HG03571 (cell line): Measurements from ENCODE around the gene MUC5B.
A peak's percentile ranks its signal among the peaks of the same experiment; 100 is the strongest.

Experiments
- ATAC-seq: cut with Tn5 transposase; IDR thresholded peaks from one replicate; pipeline ENCODE4 v1.9.1; 2021; ENCODE audit not compliant: unreplicated experiment

The MUC5B gene

DNA sequence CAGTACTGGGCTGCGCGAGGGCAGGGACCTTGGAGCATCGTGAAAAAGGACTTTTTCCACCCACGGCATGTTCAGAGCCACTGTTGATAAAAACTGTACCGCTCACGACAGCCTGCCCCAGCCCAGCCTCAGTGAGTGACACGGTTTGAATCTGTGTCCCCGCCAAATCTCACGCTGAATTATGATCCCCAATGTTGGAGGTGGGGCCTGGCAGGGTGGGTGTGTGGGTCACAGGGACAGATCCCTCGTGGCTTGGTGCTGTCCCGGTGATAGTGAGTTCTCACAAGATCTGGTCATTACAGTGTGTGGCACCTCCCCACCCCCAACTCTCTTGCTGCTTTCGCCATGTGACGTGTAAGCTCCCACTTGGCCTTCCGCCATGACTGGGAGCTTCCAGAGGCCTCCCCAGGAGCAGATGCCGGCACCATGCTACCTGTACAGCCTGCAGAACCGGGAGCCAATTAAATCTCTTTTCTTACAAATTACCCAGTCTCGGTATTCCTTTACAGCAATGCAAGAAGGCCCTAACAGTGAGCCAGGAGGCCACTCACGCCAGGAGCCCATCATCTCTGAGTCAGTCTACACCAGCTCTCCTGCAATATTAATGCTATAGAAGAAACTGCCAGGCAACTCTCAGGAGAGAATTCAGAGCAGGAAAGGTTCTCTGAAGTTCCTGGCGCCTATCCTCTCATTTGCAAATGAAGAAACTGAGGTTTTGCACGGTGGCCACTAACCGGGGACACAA, 85.3 kb downstream of the MUC5B start:
- ATAC-seq: no peak

DNA sequence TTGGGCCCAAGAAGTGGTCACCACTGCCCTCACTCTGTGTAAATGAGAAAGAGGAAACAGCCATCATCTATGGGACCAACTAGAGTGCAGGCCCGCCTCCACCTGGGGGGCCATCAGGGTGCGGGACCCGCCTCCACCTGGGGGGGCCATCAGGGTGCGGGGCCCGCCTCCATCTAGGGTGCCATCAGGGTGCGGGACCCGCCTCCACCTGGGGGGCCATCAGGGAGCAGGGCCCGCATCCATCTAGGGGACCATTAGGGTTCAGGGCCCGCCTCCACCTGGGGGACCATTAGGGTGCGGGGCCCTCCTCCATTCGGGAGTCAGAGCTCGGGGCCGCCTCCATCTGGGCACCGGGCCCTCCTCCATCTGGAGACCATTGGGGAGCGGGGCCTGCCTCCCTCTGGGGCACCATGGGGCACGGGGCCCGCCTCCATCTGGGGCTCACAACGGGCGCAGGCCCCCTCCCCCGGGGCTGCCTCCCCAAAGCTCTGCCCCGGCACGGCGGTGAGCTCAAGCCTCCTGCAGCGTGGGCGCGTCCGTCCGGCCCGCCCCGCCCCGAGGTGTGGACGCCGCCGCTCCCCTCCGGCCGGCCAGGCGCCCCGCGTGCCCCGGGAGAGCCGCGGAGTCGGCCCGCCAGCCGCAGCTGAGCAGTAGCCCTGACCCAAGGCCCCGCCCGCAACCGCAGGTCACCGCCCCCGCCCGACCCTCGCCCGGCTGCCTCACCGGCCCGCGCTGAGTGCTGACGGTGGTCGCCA, 86.1 kb downstream of the MUC5B start:
- ATAC-seq: peak; percentile 42

DNA sequence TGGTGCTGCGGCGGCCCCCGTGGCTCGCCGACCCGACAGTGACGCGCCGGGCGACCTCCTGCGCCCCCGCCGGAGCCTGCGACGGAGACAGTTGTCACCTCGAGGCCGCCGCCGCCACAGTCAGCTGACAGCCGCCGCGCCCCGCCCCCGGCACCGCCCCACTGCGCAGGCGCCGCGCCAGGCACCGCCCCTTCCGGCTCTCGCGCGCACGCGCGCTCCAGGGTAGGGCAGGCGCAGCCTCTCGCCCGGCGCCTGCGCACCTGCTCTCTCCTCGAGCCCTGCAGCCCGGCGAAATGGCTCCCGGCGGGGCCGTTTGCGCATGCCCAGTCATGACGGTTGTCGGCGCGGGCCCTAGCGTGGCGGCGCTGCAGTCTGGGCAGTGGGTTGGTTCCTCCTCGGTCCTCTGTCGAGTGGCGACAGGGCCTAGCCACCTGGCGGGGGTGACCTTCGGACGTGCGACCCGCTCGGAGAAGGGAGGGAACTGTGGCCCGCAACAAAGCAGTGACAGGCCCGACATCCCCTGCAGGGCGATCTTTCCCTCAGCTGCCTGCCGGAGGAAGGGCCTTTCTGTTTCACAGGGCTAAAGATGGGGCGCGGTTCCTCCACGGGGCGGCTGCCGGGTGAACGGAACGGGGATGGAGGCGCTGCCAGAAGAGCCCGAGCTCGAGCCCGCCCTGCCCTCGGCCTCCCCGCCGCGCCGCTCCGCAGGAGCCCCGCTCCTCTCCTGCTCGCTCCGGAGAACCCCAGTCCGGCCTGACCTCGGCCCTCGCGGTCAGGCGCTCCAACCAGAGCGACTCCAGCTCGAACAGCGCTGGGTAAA, 86.8 kb downstream of the MUC5B start, which contains the start of gene TOLLIP:
Gene TOLLIP (minus strand): TSS at position 135 of the 820 bp plus-strand sequence. CDS start 134 bp downstream, at position 1.
- peak; percentile 75 for ATAC-seq

DNA sequence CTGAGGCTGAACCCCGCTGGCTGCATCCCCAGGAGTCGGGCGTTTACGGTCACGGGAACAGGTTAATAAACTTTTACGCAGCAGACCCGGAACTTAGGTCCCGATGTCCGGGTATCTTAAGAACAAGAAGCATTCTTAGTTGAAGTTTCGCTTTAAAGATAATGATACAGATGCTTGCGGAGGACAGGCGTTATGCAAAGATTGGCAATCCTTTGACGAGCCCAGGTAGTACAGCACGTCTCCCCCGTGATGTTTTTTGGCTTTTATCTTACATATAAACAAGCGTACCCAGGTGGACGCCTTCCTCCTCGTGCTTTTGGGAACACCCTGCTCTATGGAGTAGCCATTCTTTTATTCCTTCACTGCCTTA, 87.4 kb downstream of the MUC5B start:
- ATAC-seq: no peak

DNA sequence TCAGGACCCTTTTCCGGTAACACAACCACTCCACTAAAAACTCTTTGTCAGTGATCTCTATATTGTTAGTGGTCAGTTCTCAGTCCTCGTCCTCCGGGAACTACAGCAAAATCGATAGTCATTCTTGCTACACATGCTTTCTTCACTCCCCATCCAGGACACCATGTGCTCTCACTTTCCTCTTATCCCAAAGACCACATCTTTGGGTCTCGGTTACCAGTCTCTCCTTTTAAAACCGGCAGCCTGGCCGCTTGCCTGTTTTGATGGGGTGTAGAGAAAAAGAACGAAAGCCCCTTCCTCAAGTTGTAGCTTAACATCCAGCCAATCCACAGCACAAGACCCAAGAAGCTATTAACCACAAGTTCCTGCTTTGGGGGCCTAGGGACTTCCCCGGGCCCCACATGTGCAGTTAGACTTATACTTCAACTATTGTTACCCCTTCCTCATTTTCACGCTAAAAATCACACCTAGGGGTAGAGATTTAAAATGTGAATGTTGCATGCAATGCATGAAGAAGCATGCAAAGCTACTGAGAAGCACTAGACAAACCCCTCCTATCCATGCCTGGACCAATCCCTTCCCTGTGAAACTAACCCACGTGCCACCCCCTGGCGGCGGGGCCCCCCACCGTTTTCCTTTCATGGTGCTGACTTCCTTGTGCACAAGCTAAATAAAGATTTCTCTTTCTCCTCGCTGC, 88.1 kb downstream of the MUC5B start:
- no peak for ATAC-seq
